SJSA1 (cell line): ENCODE results near the gene MXRA7. TPM values are rescaled to one million over a fixed set of nuclear protein-coding genes. Genes with fewer than 3 reads are reported as not detected.
"Not testable (repeated sequence)": the region's sequence is repeated elsewhere in the genome, so short reads cannot be mapped to it uniquely, and the experiment has no call there.

Experiments
- DNase-seq, 2 experiments: peaks; one replicate each; pipeline ENCODE4 v3.0.0-alpha.2; 2015 to 2020; ENCODE audit warnings: low spot score in 2 of 2, low read depth in 1 of 2
- H3K27ac ChIP-seq: fragments of 250-450 bp; sonication (Bioruptor Pico); 2 replicates; pipeline ENCODE4 v1.5.1; 2020; ENCODE audit warnings: mild to moderate bottlenecking, moderate library complexity
- H3K27me3 ChIP-seq: fragments of 250-450 bp; sonication (Bioruptor Pico); replicated peaks from 2 replicates; pipeline ENCODE4 v1.5.1; 2020; ENCODE audit warnings: mild to moderate bottlenecking, moderate library complexity
- H3K36me3 ChIP-seq: fragments of 250-450 bp; sonication (Bioruptor Pico); 2 replicates; pipeline ENCODE4 v1.5.1; 2020; ENCODE audit warnings: mild to moderate bottlenecking
- H3K4me1 ChIP-seq: fragments of 250-450 bp; sonication (Bioruptor Pico); replicated peaks from 2 replicates; pipeline ENCODE4 v1.6.1; 2021; ENCODE audit warnings: mild to moderate bottlenecking
- H3K4me3 ChIP-seq: fragments of 250-450 bp; sonication (Bioruptor Pico); 2 replicates; pipeline ENCODE4 v1.5.1; 2020; ENCODE audit warnings: mild to moderate bottlenecking
- H3K9me3 ChIP-seq: fragments of 250-450 bp; sonication (Bioruptor Pico); replicated peaks from 2 replicates; pipeline ENCODE4 v1.5.1; 2020; ENCODE audit warnings: mild to moderate bottlenecking
- total RNA-seq: library from RNA; depleted of rRNA; stranded (reverse); fragments of >200 nt; shearing (Covaris generic); gene quantifications from 2 replicates; pipeline ENCODE4 v1.2.3, GENCODE V29; 2014

MXRA7 gene
- total RNA-seq, 1 experiment from 2014 or later: 546 TPM

DNA sequence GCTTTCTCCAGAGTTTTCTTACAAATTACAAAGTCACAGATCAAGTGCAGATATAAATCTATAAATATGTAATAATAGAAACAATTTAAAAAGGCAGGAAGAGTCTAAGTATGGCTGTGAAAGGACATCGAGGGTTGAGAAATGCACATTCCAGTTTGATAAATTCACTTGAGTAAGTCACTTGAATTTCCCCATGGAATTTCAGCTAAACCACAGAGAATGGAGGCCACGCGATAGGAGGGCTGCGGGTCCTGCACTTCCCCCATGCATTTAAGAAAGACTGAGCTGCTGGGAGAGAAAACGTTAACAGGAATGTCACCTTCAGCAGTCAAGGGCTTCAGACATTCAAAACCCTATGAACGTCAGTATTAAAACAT is 6.1 kb upstream of the MXRA7 start:
- Histone ChIP-seq H3K27ac (peak overlapping the region; percentile 86), H3K4me3 (no peak overlapping the region), H3K9me3 (no peaks in the 10 kb centered on the region), H3K36me3 (peaks cover 96% of the 10 kb centered on the region), H3K4me1 (peaks cover 47% of the 10 kb centered on the region), H3K27me3 (no peaks in the 10 kb centered on the region)
- peak; percentile 81 to 85 for DNase-seq

DNA sequence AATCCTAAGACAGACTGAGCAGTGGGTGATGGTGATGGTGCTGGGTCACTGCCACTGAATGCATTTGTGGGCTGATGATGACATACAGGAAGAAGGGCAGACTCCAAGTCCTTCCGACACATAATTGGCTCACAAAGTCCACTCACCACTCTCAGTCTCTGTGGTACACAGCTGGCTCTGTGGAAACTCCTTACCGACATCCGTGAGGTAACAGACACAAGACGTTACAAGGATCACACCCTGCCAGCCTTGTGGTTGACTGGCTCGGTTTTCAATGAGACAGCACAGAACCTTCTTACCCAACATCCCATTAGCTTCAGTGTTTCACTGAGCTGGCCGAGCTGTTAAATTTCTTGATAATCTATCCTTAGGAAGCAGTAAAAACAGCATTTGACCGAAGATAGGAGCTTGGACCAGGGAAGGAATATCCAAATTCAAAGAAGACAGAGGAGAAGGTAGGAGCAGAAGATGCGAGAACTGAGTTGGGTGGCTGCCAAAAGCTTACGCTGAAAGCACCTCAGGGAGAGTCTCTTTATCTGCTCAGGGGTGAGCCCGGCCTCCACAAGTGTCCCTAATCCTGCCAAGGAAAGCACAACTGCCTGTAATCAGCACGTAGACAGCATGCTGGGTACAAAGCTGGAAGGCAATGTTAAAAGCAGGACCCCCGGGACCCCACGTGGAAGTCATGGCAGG is 5.5 kb upstream of the MXRA7 start:
- DNase-seq: peak; percentile 82 to 90
- no peak overlapping the region for H3K4me3 ChIP-seq
- no peaks in the 10 kb centered on the region for H3K9me3 ChIP-seq
- peaks cover 96% of the 10 kb centered on the region for H3K36me3 ChIP-seq
- H3K4me1 ChIP-seq: peaks cover 52% of the 10 kb centered on the region
- no peaks in the 10 kb centered on the region for H3K27me3 ChIP-seq
- H3K27ac ChIP-seq: peak overlapping the region; percentile 86

DNA sequence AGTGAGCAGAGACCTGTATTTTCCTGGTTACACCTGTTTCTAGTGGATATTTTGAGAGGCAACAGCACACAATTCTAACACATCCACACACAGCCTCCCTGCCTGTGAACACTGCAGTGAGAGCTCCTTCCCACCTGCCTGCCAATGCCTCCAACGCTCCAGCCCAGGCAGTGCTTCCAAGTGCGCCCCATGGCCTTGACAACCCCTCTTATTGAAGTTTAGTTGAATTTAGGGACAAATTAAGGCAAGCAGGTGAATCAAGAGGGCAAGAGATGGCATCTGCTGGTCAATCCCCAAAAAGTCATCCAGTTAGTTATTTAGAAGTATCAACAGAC is 4.7 kb upstream of the MXRA7 start:
- Histone ChIP-seq H3K27me3 (no peaks in the 10 kb centered on the region), H3K27ac (peak overlapping the region; percentile 86; the same call in 1 of the 2 replicates), H3K4me3 (no peak overlapping the region), H3K36me3 (peaks cover 92% of the 10 kb centered on the region), H3K4me1 (peaks cover 56% of the 10 kb centered on the region), H3K9me3 (no peaks in the 10 kb centered on the region)
- no peak for DNase-seq

DNA sequence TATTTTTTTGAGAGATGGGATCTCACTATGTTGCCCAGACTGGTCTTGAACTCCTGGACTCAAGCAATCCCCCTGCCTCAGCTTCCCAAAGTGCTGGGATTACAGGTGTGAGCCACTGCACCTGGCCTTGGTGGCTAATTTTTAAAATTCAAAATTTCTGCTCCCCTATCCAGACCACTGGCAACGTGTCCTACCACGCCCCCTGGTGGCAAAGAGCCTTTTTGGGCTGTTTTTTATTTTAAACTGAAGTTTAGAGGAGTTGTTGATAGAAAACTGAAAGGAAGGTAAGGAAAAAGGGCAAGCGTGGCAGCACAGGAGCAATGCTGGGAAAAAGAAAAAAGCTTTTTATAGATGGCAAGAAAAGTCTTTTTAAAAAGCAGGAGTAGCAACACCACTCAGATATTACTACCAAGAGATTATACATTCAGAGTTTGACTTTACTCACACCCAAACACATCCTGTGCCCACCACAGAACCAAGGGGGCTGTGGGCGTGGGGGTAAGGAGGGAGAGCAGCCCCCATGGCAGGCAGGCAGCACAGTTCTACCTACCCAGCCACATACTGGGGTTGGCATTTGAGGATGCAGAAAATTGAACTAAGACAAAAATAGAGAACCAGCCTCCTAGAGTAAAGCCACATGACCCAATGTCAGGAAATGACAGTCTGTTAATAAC is 4.2 kb upstream of the MXRA7 start:
- peaks cover 56% of the 10 kb centered on the region for H3K4me1 ChIP-seq
- 0 out of 2 replicates have a peak overlapping the region, but pooled peaks have one; percentile 86 for H3K27ac ChIP-seq
- peak; percentile 82 to 86 for DNase-seq
- no peak overlapping the region for H3K4me3 ChIP-seq
- H3K9me3 ChIP-seq: no peaks in the 10 kb centered on the region
- H3K27me3 ChIP-seq: no peaks in the 10 kb centered on the region
- H3K36me3 ChIP-seq: peaks cover 92% of the 10 kb centered on the region

GRCh38 chr17:76714336-76714735 is 3.6 kb upstream of the MXRA7 start:
- no peak for DNase-seq
- Histone ChIP-seq H3K27ac (no peak overlapping the region), H3K9me3 (no peaks in the 10 kb centered on the region), H3K36me3 (peaks cover 91% of the 10 kb centered on the region), H3K27me3 (no peaks in the 10 kb centered on the region), H3K4me3 (no peak overlapping the region), H3K4me1 (peaks cover 56% of the 10 kb centered on the region)

GRCh38 chr17:76713765-76714164 is 3.0 kb upstream of the MXRA7 start:
- Histone ChIP-seq H3K36me3 (peaks cover 87% of the 10 kb centered on the region), H3K27me3 (no peaks in the 10 kb centered on the region), H3K4me3 (no peak overlapping the region), H3K9me3 (no peaks in the 10 kb centered on the region), H3K4me1 (peaks cover 59% of the 10 kb centered on the region), H3K27ac (no peak overlapping the region)
- DNase-seq: no peak

GRCh38 chr17:76712321-76712720 is 1.6 kb upstream of the MXRA7 start:
- H3K27me3 ChIP-seq, DNase-seq, H3K9me3 ChIP-seq, H3K4me3 ChIP-seq, H3K27ac ChIP-seq: not testable (repeated sequence)
- H3K36me3 ChIP-seq: peaks cover 87% of the 10 kb centered on the region
- peaks cover 69% of the 10 kb centered on the region for H3K4me1 ChIP-seq

DNA sequence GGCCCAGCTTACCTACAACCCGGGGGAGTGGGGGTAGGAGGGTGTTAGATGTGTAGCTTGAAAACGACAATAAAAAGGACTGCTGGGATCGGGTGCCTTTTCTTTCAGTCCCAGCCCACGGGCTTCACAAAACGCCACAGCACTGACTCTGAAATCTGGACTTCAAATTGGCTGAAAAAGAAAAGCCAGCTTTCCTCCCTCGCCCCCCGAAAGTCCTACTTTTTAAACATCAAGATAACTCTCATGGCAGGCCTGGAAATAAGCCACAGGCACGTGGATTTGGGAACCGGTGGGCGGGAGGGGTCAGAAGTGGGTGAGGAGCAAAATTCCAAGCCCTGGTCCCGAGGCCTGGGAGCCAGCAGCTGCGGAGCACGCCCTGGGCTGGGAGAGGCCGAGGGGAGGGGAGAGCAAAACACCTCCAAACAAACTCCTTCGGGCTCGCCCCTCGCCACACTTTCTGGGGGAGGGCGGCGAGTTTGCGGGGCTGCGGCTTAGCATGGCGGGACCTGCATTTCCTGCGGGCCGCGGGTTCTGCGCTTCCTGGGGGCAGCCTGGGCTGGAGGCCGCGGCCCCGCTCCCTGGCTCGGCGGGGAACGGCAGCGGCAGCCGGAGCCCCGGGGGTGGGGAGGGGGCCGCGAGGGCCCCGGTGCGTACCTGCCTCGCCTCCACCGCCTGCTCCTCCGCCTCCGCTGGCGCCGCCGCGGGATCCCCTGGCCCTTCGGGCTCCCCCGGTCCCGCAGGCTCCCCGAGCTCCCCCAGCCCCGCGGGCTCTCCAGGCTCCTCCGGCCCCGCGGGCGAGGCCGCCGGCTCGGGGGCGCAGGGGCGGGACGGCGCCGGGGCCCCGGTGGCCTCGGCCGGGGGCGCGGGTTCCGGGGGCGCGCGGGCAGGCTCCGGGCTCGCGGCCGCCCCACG is 558 bp downstream of the MXRA7 start:
- H3K9me3 ChIP-seq, H3K27me3 ChIP-seq: not testable (repeated sequence)
- DNase-seq: peak; percentile 63
- Histone ChIP-seq H3K27ac (peak overlapping the region; percentile 88), H3K4me3 (peak overlapping the region; percentile 88), H3K36me3 (peaks cover 80% of the 10 kb centered on the region), H3K4me1 (peaks cover 56% of the 10 kb centered on the region)

- peak; percentile 100 for DNase-seq
Measured at GRCh38 chr17:76709077-76709950, 1.5 kb downstream of the MXRA7 start.

GRCh38 chr17:76707985-76708807 is 2.6 kb downstream of the MXRA7 start:
- Histone ChIP-seq H3K4me1 (peaks cover 46% of the 10 kb centered on the region), H3K27me3 (no peaks in the 10 kb centered on the region), H3K4me3 (peak overlapping the region; percentile 21), H3K27ac (peak overlapping the region; percentile 25), H3K9me3 (no peaks in the 10 kb centered on the region), H3K36me3 (peaks cover 65% of the 10 kb centered on the region)
- no peak for DNase-seq

More at GRCh38 chr17:76709077-76709950, 1.5 kb downstream of the MXRA7 start:
- Histone ChIP-seq H3K27ac (peak overlapping the region; percentile 88), H3K4me1 (peaks cover 47% of the 10 kb centered on the region), H3K27me3 (no peaks in the 10 kb centered on the region), H3K36me3 (peaks cover 75% of the 10 kb centered on the region), H3K9me3 (no peaks in the 10 kb centered on the region), H3K4me3 (peak overlapping the region; percentile 88)

DNA sequence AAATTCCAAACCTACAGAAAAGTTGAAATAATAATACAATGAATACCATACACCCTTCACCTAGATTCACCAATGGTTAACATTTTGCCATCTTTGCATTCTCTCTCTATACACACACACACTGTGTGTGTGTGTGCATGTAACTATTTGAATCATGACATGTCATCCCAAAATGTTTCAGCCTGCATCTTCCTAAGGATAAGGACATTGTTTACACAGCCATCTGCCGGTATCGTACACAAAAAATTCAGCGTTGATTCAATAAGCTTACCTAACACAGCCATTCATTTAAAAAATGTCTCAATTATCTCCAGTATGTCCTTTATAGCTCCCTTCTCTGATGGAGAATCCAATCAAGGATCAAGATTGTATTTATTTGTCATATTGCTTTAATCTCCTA is 3.9 kb downstream of the MXRA7 start:
- H3K27ac ChIP-seq: no peak overlapping the region
- DNase-seq: no peak
- H3K27me3 ChIP-seq: no peaks in the 10 kb centered on the region
- H3K36me3 ChIP-seq: peaks cover 58% of the 10 kb centered on the region
- no peak overlapping the region for H3K4me3 ChIP-seq
- H3K9me3 ChIP-seq: no peaks in the 10 kb centered on the region
- peaks cover 41% of the 10 kb centered on the region for H3K4me1 ChIP-seq

DNA sequence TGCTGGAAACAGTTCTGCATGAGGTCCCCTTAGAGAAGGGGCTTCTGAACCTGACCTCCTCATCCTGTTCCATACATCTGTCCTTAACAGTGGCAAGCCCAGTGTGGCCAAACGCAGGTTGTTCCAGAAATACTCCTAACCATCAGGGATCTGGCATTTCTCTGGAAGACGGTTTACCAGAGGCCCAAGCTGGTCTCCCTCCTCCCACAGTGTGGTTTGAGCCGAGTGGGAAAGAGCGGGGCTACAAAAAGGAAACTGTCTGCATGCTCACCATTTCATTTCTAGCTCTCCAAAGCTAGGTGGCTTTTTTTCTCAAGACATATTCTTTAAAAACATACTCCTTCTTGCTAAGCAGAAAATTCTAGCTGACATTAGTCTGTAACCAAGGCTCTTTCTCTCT is 6.0 kb downstream of the MXRA7 start:
- Histone ChIP-seq H3K4me1 (peaks cover 51% of the 10 kb centered on the region), H3K27me3 (no peaks in the 10 kb centered on the region), H3K27ac (no peak overlapping the region), H3K9me3 (no peaks in the 10 kb centered on the region), H3K4me3 (no peak overlapping the region), H3K36me3 (peaks cover 57% of the 10 kb centered on the region)
- DNase-seq: no peak
